Measurements from ENCODE around the gene RNF5. TPM values are rescaled to one million over a fixed set of nuclear protein-coding genes. Genes with fewer than 3 reads are reported as not detected.

Gene RNF5
- polyA plus RNA-seq, 1 of the 3 experiments (the other 2 are of a cell fraction) = 110 TPM

GRCh38 chr6:32163559-32164258, 14.5 kb upstream of the RNF5 start:
- no peak overlapping the region for H3K4me2 ChIP-seq

GRCh38 chr6:32164295-32164694, 13.9 kb upstream of the RNF5 start, which contains the start of gene EGFL8:
EGFL8 (plus strand) TSS chr6:32164595; CDS start chr6:32166166, 1,571 bp downstream.
- ChIA-PET POLR2A (no interaction called here), CTCF (interaction anchor here (1.0 to 2.0 kb wide), 4 partner anchors 10 to 46 kb away, joined by 3 to 7 read pairs (median 5); partner anchors contain the start of gene AGPAT1)
- Histone ChIP-seq H3K9me2 (no peaks in the 10 kb centered on the region), H3F3A (replicated peaks; ENCODE audit: insufficient read depth) (peaks cover 2% of the 10 kb centered on the region), H3K4me3 (ENCODE audit: low read depth in 2 of 2, low read length in 1 of 2) (no peak within 1 kb of the TSS), H4K20me1 (ENCODE audit: insufficient read depth) (no peaks in the 10 kb centered on the region), H3K9ac (no peak within 1 kb of the TSS), H2AFZ (ENCODE audit: low read depth) (no peak within 1 kb of the TSS), H3K4me1 (ENCODE audit: control insufficient read depth in 1 of 2, insufficient read depth in 2 of 2, low read depth in 1 of 2, low read length in 1 of 2) (no peaks in the 10 kb centered on the region), H3K79me2 (ENCODE audit: insufficient read depth) (no peaks in the 10 kb centered on the region), H3K9me3 (no peaks in the 10 kb centered on the region), H3K27me3 (ENCODE audit: insufficient read depth) (no peaks in the 10 kb centered on the region), H3K27ac (ENCODE audit: low read depth in 2 of 2, low read length in 1 of 2) (no peak within 1 kb of the TSS), H3K36me3 (replicated peaks in 1 of 2; ENCODE audit: control insufficient read depth in 1 of 2, insufficient read depth in 2 of 2, low read length in 1 of 2) (peaks cover 10 to 19% of the 10 kb centered on the region in 2 experiments), H3K4me2 (no peak within 1 kb of the TSS)
- DNase-seq = no peak
- TF ChIP-seq RCOR1 (IDR thresholded peaks at IDR 0.05; ENCODE audit: low read length) (no peak), SIN3A (IDR thresholded peaks at IDR 0.05; ENCODE audit: borderline replicate concordance, low read depth, low read length) (no peak), NRF1 (IDR thresholded peaks at IDR 0.05; ENCODE audit: low read depth, low read length) (no peak), TEAD4 (IDR thresholded peaks at IDR 0.05; ENCODE audit: borderline replicate concordance, insufficient read depth) (no peak), FOXM1 (IDR thresholded peaks at IDR 0.05; ENCODE audit: low read depth) (no peak), ZBTB33 (IDR thresholded peaks at IDR 0.05; ENCODE audit: borderline replicate concordance, low read depth) (no peak)

More at GRCh38 chr6:32163559-32164258, 14.5 kb upstream of the RNF5 start:
- Histone ChIP-seq H3K79me2 (ENCODE audit: insufficient read depth) (no peaks in the 10 kb centered on the region), H3F3A (replicated peaks; ENCODE audit: insufficient read depth) (peaks cover 2% of the 10 kb centered on the region), H3K27me3 (ENCODE audit: insufficient read depth) (no peaks in the 10 kb centered on the region), H2AFZ (ENCODE audit: low read depth) (no peak overlapping the region), H3K9ac (no peak overlapping the region), H4K20me1 (ENCODE audit: insufficient read depth) (no peaks in the 10 kb centered on the region), H3K27ac (ENCODE audit: low read depth in 2 of 2, low read length in 1 of 2) (no peak overlapping the region), H3K4me1 (ENCODE audit: control insufficient read depth in 1 of 2, insufficient read depth in 2 of 2, low read depth in 1 of 2, low read length in 1 of 2) (no peaks in the 10 kb centered on the region), H3K9me3 (no peaks in the 10 kb centered on the region), H3K4me3 (ENCODE audit: low read depth in 2 of 2, low read length in 1 of 2) (no peak overlapping the region), H3K36me3 (replicated peaks in 1 of 2; ENCODE audit: control insufficient read depth in 1 of 2, insufficient read depth in 2 of 2, low read length in 1 of 2) (peaks cover 12 to 17% of the 10 kb centered on the region in 2 experiments), H3K9me2 (no peaks in the 10 kb centered on the region)
- TF ChIP-seq IRF3 (IDR thresholded peaks at IDR 0.05; ENCODE audit: low read depth, low read length) (no peak), TEAD4 (IDR thresholded peaks at IDR 0.05; ENCODE audit: borderline replicate concordance, insufficient read depth) (no peak), TAF1 (IDR thresholded peaks at IDR 0.05; ENCODE audit: borderline replicate concordance, low read depth, low read length) (no peak), EZH2phosphoT487 (IDR thresholded peaks at IDR 0.05; ENCODE audit: borderline replicate concordance, low read depth) (no peak), FOXJ3 (CRISPR knock-in tag; IDR thresholded peaks at IDR 0.05) (no peak), MEF2A (IDR thresholded peaks at IDR 0.05; ENCODE audit: borderline replicate concordance, low read depth) (no peak), NFIC (IDR thresholded peaks at IDR 0.05; ENCODE audit: borderline replicate concordance) (no peak), MXI1 (IDR thresholded peaks at IDR 0.05; ENCODE audit: low read depth, low read length) (no peak)
- 100% methylated on average over 1 of the region's 7 CpGs for WGBS (ENCODE audit: low lambda C conversion rate)
- ChIA-PET POLR2A (no interaction called here), CTCF (interaction anchor here (1.2 to 2.0 kb wide), 3 partner anchors 9 to 45 kb away, joined by 3 to 7 read pairs (median 7); partner anchors contain the start of gene AGPAT1)
- no peak for DNase-seq

Data from SK-N-SH (cell line).